Neural cell (in vitro differentiated cells): ENCODE results near the gene HACD4. TPM values are rescaled to one million over a fixed set of nuclear protein-coding genes. Genes with fewer than 3 reads are reported as not detected.

Experiments used
- H2AFZ ChIP-seq: fragments of 200-600, 300-800 bp; sonication (generic), shearing (Covaris generic); 2 replicates; pipeline ENCODE4 v1.6.0; 2014; ENCODE audit warnings: low read depth, mild to moderate bottlenecking, antibody characterized with exemption, low read length, moderate library complexity
- H3F3A ChIP-seq: fragments of 200-600 bp; shearing (Covaris generic); 2 replicates; pipeline ENCODE4 v1.6.1; 2016; ENCODE audit warnings: mild to moderate bottlenecking, moderate library complexity, mixed read lengths, antibody characterized with exemption, low read length; ENCODE audit not compliant: insufficient read depth, poor library complexity, severe bottlenecking
- H3K27ac ChIP-seq: fragments of 200-600, 300-800 bp; sonication (generic), shearing (Covaris generic); 2 replicates; pipeline ENCODE4 v1.5.1; 2014; ENCODE audit warnings: mild to moderate bottlenecking, low read length, moderate library complexity
- H3K27me3 ChIP-seq: fragments of 300-800, 200-600 bp; sonication (generic), shearing (Covaris generic); 2 replicates; pipeline ENCODE4 v1.6.0; 2014; ENCODE audit warnings: mild to moderate bottlenecking, low read depth, low read length, moderate library complexity; ENCODE audit not compliant: insufficient read depth
- H3K36me3 ChIP-seq: fragments of 300-800, 200-600 bp; sonication (generic), shearing (Covaris generic); 2 replicates; pipeline ENCODE4 v1.5.1; 2014; ENCODE audit warnings: mild to moderate bottlenecking, antibody characterized with exemption, low read length, moderate library complexity; ENCODE audit not compliant: insufficient read depth
- H3K4me2 ChIP-seq: fragments of 300-800, 200-600 bp; sonication (generic), shearing (Covaris generic); 2 replicates; pipeline ENCODE4 v1.6.0; 2014; ENCODE audit warnings: mild to moderate bottlenecking, low read length
- H3K4me3 ChIP-seq: fragments of 300-800, 200-600 bp; sonication (generic), shearing (Covaris generic); 2 replicates; pipeline ENCODE4 v1.5.1; 2014; ENCODE audit warnings: mild to moderate bottlenecking, low read length, moderate library complexity
- H3K79me2 ChIP-seq: fragments of 200-600 bp; shearing (Covaris generic); replicated peaks from 2 replicates; pipeline ENCODE4 v1.6.0; 2014; ENCODE audit warnings: mild to moderate bottlenecking, low read length, moderate library complexity; ENCODE audit not compliant: insufficient read depth
- H3K9ac ChIP-seq: fragments of 300-800, 200-600 bp; sonication (generic), shearing (Covaris generic); 2 replicates; pipeline ENCODE4 v1.6.1; 2016; ENCODE audit warnings: mild to moderate bottlenecking, low read length, mixed read lengths
- H3K9me2 ChIP-seq: fragments of 200-600 bp; shearing (Covaris generic); 2 replicates; pipeline ENCODE4 v1.6.1; 2016; ENCODE audit warnings: mild to moderate bottlenecking, low read length, mixed read lengths; ENCODE audit not compliant: insufficient read depth
- H3K9me3 ChIP-seq: fragments of 200-600, 300-800 bp; sonication (generic), shearing (Covaris generic); 2 replicates; pipeline ENCODE4 v1.6.1; 2016; ENCODE audit warnings: mild to moderate bottlenecking, mixed run types, low read length, moderate library complexity, mixed read lengths
- H4K20me1 ChIP-seq: fragments of 200-600 bp; shearing (Covaris generic); 2 replicates; pipeline ENCODE4 v1.6.1; 2016; ENCODE audit warnings: mild to moderate bottlenecking, mixed run types; ENCODE audit not compliant: insufficient read depth
- EP300 ChIP-seq: fragments of 450-650 bp; conservative IDR thresholded peaks from 2 replicates; pipeline ENCODE4 v1.6.1; 2014; ENCODE audit warnings: antibody characterized with exemption, mild to moderate bottlenecking, moderate library complexity; ENCODE audit not compliant: poor library complexity, severe bottlenecking
- EZH2 ChIP-seq: fragments of 200-600, 300-800 bp; shearing (Covaris generic), sonication (generic); IDR thresholded peaks from 2 replicates; pipeline ENCODE4 v1.6.1; 2014; ENCODE audit warnings: antibody characterized with exemption, low read length, borderline replicate concordance, mild to moderate bottlenecking; ENCODE audit not compliant: insufficient read depth, poor library complexity, severe bottlenecking
- MXI1 ChIP-seq: fragments of 450-650 bp; conservative IDR thresholded peaks from 2 replicates; pipeline ENCODE4 v1.6.1; 2014; ENCODE audit warnings: antibody characterized with exemption, mild to moderate bottlenecking; ENCODE audit not compliant: poor library complexity, severe bottlenecking
- POLR2AphosphoS5 ChIP-seq: IDR thresholded peaks from 2 replicates; pipeline ENCODE4 v1.6.1; 2012
- RAD21 ChIP-seq: fragments of 450-650 bp; conservative IDR thresholded peaks from 2 replicates; pipeline ENCODE4 v1.6.1; 2014; ENCODE audit warnings: antibody characterized with exemption, mild to moderate bottlenecking, moderate library complexity
- SMC3 ChIP-seq: fragments of 450-650 bp; conservative IDR thresholded peaks from 2 replicates; pipeline ENCODE4 v1.6.1; 2014; ENCODE audit warnings: antibody characterized with exemption, mild to moderate bottlenecking, moderate library complexity; ENCODE audit not compliant: poor library complexity
- TAF1 ChIP-seq: IDR thresholded peaks from 2 replicates; pipeline ENCODE4 v1.6.1; 2012; ENCODE audit warnings: low read depth
- polyA plus RNA-seq: library from polyadenylated mRNA; depleted of rRNA; stranded (reverse); fragments of >200 nt; gene quantifications from 2 replicates; pipeline ENCODE4 v1.2.3, GENCODE V29; 2014
- TF ChIP-seq, protein P1 (sequence below): fragments of 450-650 bp; IDR thresholded peaks from 2 replicates; pipeline ENCODE4 v1.5.1; 2014; ENCODE audit warnings: antibody characterized with exemption, mild to moderate bottlenecking, moderate library complexity; ENCODE audit not compliant: poor library complexity, severe bottlenecking
- TF ChIP-seq, protein P2 (sequence below): IDR thresholded peaks from 2 replicates; pipeline ENCODE4 v1.6.1; 2012; ENCODE audit warnings: borderline replicate concordance

The HACD4 gene
- polyA plus RNA-seq, 1 donor from 2014 or later = not detected

DNA sequence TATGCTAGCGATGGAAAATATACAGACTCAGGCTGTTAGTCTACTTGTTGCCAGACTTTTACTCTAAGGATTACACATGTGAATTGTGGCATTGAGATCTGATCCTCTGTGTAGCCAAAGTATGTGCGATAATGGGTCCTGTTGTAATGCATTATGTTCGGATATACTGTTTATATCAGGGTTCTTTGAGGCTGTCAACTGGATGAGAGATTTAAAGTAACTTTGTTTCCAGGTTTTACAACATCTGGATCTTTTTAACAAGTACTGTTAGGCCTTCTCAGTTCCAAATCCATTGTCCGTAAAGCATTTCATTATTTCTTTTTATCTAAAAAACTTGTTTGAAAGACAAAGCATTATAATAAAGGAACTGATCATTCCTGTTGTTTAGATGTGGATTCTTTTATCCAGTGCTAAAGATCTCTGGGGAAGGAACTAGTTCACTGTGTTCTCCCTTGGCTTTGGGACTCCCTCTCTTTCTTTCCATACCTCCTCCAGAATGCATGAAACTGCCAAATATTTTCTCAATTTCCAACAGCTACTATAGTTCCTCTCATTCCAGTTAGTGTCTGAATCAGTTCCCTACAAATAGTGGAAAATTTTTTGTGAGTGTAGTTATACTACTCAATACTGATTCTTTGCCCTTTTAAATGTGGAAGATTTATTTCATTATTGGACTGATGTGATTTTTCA is 68.8 kb downstream of the HACD4 start:
- H3K9me2 ChIP-seq = no peaks in the 10 kb centered on the region

DNA sequence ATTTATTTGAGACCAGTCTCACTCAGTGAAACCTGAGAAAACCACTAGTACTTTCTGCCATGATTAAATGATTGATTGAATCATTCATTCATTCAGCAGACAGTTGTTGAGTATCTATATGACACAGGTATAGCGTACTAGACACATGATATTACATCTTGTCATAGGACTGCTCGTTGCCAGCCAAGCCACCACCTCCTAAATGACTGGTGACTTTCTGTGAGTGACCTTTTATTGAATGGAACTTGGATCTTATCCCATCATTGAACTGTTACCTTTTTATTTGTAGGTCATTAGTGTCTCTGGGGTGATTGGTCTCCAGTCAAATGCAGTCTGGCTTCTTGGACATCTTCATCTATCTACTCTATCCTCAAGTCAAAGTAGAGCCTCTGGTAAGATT is 80.7 kb downstream of the HACD4 start:
- no peaks in the 10 kb centered on the region for H3K9me3 ChIP-seq
- no peak overlapping the region for H3K9ac ChIP-seq
- H3K36me3 ChIP-seq = no peaks in the 10 kb centered on the region
- H4K20me1 ChIP-seq = no peaks in the 10 kb centered on the region
- no peaks in the 10 kb centered on the region for H3K79me2 ChIP-seq
- no peak overlapping the region for H3K4me2 ChIP-seq
- H2AFZ ChIP-seq = no peak overlapping the region
- no peak overlapping the region for H3K27ac ChIP-seq
- TF ChIP-seq RAD21 (no peak), MXI1 (no peak), TAF1 (no peak)
- TF ChIP-seq, protein P1, sequence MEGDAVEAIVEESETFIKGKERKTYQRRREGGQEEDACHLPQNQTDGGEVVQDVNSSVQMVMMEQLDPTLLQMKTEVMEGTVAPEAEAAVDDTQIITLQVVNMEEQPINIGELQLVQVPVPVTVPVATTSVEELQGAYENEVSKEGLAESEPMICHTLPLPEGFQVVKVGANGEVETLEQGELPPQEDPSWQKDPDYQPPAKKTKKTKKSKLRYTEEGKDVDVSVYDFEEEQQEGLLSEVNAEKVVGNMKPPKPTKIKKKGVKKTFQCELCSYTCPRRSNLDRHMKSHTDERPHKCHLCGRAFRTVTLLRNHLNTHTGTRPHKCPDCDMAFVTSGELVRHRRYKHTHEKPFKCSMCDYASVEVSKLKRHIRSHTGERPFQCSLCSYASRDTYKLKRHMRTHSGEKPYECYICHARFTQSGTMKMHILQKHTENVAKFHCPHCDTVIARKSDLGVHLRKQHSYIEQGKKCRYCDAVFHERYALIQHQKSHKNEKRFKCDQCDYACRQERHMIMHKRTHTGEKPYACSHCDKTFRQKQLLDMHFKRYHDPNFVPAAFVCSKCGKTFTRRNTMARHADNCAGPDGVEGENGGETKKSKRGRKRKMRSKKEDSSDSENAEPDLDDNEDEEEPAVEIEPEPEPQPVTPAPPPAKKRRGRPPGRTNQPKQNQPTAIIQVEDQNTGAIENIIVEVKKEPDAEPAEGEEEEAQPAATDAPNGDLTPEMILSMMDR = no peak
- H3F3A ChIP-seq = no peaks in the 10 kb centered on the region
- no peaks in the 10 kb centered on the region for H3K9me2 ChIP-seq
- no peak overlapping the region for H3K4me3 ChIP-seq
- no peaks in the 10 kb centered on the region for H3K27me3 ChIP-seq

More for the DNA sequence above, 68.8 kb downstream of the HACD4 start:
- Histone ChIP-seq H3K4me3 (no peak overlapping the region), H3K9ac (no peak overlapping the region), H3K79me2 (no peaks in the 10 kb centered on the region), H3K9me3 (no peaks in the 10 kb centered on the region), H3K27ac (no peak overlapping the region), H2AFZ (no peak overlapping the region), H3K27me3 (no peaks in the 10 kb centered on the region), H4K20me1 (no peaks in the 10 kb centered on the region), H3F3A (no peaks in the 10 kb centered on the region), H3K36me3 (no peaks in the 10 kb centered on the region), H3K4me2 (no peak overlapping the region)
- TF ChIP-seq EP300 (no peak), POLR2AphosphoS5 (no peak), RAD21 (no peak), SMC3 (no peak), MXI1 (no peak), TAF1 (no peak), EZH2 (no peak)
- TF ChIP-seq, protein P1 = no peak
- TF ChIP-seq, protein P2, sequence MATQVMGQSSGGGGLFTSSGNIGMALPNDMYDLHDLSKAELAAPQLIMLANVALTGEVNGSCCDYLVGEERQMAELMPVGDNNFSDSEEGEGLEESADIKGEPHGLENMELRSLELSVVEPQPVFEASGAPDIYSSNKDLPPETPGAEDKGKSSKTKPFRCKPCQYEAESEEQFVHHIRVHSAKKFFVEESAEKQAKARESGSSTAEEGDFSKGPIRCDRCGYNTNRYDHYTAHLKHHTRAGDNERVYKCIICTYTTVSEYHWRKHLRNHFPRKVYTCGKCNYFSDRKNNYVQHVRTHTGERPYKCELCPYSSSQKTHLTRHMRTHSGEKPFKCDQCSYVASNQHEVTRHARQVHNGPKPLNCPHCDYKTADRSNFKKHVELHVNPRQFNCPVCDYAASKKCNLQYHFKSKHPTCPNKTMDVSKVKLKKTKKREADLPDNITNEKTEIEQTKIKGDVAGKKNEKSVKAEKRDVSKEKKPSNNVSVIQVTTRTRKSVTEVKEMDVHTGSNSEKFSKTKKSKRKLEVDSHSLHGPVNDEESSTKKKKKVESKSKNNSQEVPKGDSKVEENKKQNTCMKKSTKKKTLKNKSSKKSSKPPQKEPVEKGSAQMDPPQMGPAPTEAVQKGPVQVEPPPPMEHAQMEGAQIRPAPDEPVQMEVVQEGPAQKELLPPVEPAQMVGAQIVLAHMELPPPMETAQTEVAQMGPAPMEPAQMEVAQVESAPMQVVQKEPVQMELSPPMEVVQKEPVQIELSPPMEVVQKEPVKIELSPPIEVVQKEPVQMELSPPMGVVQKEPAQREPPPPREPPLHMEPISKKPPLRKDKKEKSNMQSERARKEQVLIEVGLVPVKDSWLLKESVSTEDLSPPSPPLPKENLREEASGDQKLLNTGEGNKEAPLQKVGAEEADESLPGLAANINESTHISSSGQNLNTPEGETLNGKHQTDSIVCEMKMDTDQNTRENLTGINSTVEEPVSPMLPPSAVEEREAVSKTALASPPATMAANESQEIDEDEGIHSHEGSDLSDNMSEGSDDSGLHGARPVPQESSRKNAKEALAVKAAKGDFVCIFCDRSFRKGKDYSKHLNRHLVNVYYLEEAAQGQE = no peak

Other genes starting within 250 kb of the HACD4 start
- not detected in 2 replicates for gene IFNB1, start 46.3 kb upstream of the HACD4 start, polyA plus RNA-seq
- gene IFNW1, start 110.2 kb upstream of the HACD4 start, polyA plus RNA-seq = not detected in 2 replicates
- gene IFNA21, start 135.0 kb upstream of the HACD4 start, polyA plus RNA-seq = not detected in 2 replicates
- not detected in 2 replicates for gene IFNA4, start 155.9 kb upstream of the HACD4 start, polyA plus RNA-seq
- not detected in 2 replicates for gene IFNA7, start 170.6 kb upstream of the HACD4 start, polyA plus RNA-seq
- not detected in 2 replicates for gene IFNA10, start 175.5 kb upstream of the HACD4 start, polyA plus RNA-seq
- not detected in 2 replicates for gene IFNA16, start 185.7 kb upstream of the HACD4 start, polyA plus RNA-seq
- gene IFNA17, start 196.6 kb upstream of the HACD4 start, polyA plus RNA-seq = not detected in 2 replicates
- gene IFNA14, start 208.4 kb upstream of the HACD4 start, polyA plus RNA-seq = not detected in 2 replicates